NCI-H1092 treated with DMSO at 0.1 percent for 48 hours (cell line): ENCODE data around the gene ADARB2.

ENCODE experiments used
- DNase-seq: peaks from one replicate; lab custom pipeline; 2025; lab: John Stamatoyannopoulos, UW

The ADARB2 gene

GRCh38 chr10:1595726-1596125 is 141.6 kb downstream of the ADARB2 start:
- DNase-seq = no peak

DNA sequence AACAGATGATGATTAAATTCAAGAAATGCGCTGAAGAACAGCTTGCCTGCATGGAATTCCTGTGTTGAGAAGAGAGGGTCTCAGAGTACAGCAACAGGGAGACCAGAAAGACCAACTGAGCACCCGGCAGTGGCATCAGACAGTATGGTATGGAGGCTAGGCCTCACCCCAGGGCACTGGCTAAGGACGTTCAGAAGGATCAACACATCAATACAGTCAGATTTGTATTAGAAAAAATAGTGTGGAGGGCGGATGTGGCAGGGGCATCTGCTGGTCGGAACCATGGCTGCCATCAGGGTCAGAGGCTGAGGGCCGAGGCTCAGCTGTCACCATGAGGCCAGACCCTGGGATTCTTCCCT is 142.1 kb downstream of the ADARB2 start:
- DNase-seq = no peak

DNA sequence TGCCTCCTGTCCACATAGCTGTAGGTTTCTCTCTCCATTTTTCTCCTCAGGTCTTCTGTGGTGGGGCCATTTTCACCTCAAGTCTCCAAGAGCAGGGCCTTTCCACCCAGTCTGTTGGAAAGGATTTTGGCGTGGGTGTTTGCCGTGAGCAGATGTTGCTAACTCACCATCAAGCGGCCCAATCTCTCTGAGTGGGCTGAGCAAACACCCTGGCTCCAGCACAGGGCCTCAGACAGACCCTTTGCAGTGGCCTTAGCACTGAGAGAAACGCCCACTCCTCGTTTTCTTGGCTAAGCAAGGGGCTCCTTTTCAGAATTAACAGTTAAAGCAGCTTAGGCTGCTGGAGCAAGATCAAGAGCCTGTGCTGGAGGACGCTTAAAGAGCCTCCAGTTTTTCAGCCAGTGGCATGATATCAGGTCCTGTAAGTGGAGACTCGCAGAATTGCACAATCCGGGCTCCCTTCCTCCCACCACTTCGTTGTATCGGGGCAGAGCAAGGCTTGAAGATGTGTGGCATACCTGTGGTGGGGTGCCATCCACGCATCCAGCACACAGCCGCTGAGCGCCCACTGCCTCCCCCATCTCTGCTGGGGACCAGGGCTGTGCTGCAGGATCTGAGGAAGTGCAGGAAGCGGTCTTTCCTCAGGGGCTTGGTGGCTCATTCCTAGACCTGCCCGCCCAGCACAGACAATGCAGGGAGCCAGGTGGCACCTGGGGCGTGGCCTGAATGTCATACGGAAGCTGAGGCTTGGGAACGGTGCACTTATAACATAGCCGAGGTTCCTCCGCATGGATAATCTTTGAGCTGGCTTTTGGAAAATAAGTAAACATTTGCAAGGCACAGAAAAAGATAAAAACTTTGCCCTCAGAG is 142.7 kb downstream of the ADARB2 start:
- DNase-seq = no peak

DNA sequence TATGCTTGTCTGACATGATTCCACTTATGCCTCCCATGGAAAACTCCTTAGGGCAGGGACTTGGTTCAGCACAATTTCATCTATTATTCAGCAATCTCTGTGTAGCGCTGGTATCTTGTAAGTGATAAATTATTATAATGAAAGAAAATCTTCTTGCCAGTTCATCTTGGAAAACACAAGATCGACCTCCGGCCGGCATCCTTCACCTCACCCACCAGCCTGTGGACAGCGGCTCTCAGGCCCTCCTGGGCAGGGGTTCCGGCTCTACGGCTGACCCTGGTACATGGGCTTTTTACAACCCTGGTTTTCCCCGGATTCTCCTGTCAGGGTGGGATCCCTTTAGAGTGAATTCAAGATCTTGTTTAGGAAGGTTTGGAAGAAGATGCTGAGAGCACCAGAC is 145.6 kb downstream of the ADARB2 start:
- no peak for DNase-seq

DNA sequence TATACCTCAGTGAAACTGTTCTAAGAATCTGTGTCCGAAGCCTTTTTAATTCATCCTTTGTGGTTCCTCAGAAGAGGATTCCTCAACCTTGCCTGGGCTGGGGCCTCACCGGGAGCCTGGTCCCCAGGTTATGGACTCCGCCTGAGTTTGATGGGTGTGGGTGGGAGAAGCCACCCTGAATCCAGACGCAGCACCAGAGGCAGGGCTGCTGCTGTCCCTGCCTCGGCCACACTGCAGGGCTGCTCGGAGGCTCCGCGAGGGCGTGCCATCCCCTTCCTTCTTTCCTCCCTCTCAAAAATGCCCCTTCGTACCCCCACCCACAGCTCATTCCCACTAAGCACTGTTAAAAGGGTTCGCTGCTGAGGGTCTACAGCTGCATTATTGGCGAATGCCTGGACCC is 146.3 kb downstream of the ADARB2 start:
- no peak for DNase-seq

GRCh38 chr10:1589257-1589656 is 148.1 kb downstream of the ADARB2 start:
- no peak for DNase-seq

DNA sequence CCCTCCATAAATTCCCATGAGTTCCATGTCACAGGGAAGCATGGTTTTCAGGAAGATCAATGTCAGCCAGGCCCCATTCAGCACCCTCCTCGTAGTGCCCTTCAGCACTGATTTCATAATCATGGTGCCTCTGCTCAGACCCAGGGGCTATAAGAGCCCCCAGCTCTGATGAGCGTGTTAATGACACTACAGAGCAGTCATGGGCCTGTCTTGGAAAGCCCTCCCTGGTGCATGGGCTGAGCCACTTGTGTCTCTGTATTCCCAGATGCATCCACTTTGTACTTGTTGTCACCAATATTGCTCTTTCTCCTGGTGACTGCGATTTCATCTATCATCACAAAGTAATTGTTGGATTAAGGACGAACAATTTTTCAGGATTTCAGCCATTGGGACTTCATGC is 154.6 kb downstream of the ADARB2 start:
- DNase-seq = no peak

DNA sequence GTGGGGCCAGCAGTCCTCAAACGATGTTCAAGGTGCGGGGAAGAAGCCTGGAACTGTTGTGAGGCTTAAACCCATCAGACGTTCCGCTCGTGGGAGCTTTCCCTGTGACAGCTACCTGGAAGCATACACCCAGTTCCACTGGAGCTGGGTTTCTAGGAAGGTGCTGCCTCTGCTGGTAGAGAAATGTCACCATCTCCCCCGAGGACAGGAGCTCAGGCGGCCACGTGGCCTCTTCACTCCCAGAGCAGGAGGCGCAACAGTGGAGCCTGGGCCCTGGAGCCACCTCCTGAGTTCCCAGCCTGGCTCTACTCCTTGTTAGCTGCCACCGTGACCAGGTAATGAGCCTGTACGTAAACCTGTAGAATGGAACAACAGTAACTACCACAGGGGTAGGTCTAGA is 156.1 kb downstream of the ADARB2 start:
- no peak for DNase-seq

DNA sequence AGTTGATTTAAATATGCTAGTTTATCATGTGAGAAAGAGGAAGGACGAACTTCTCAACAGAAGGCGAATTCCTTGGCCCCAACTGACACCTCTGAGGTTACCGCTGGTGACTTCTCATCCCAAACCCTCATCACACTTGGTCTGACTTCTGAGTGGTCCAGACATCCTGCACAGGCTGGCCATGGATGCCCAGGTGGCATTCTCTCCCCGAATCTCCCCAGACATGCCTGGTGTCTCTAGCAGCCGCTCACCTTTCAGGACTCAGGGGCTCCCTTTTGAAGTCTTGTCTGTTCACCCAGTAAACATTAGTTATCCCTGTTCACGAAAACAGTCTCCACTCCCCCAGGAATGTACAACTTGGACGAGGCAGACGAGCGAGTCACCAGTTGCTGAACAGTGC is 157.7 kb downstream of the ADARB2 start:
- no peak for DNase-seq

GRCh38 chr10:1579141-1579491 is 158.2 kb downstream of the ADARB2 start:
- no peak for DNase-seq

GRCh38 chr10:1578392-1579140 is 158.8 kb downstream of the ADARB2 start:
- DNase-seq = no peak

DNA sequence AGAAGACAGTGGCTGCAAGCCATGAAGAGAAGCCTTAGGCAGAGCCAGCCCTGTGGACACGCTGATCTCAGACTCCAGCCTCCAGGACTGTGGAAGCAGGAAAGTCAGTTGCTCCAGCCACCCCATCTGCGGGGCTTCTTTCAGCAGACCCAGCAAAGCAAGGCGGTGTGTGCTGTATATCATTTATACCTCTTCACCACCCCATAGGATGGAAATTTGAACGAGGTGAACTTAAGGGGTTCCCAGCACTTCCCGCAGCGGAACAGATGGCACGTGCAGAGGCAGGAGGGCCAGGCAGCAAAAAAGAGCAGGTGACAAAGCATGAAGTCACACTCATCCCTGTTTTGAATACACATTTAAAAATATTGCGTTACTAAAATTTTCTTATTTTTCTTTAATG is 159.4 kb downstream of the ADARB2 start:
- DNase-seq = no peak

GRCh38 chr10:1577373-1577770 is 160.0 kb downstream of the ADARB2 start:
- no peak for DNase-seq

- DNase-seq = no peak
Observed at GRCh38 chr10:1576467-1577372, 160.6 kb downstream of the ADARB2 start.

- DNase-seq = peak; percentile 42
Observed at GRCh38 chr10:1575481-1576244, 161.7 kb downstream of the ADARB2 start.

DNA sequence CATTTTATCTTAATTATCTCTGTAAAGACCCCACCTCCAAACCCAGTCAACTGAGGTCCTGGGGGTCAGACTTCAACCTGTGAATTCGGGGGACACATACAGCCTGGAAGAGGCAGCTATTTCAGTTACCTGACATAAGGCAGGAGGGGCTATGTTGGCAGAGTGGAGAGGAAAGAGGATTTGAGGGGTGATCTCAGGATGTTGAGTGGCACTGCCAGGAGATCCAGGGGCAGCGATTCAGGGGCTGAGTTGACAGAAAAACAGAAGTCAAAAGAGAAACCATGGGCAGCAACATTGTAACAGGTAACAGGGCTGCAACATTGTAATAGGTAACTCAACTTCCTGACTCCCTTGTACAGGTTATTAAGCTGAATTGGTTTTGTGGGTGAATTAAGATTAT is 162.6 kb downstream of the ADARB2 start:
- DNase-seq = no peak

DNA sequence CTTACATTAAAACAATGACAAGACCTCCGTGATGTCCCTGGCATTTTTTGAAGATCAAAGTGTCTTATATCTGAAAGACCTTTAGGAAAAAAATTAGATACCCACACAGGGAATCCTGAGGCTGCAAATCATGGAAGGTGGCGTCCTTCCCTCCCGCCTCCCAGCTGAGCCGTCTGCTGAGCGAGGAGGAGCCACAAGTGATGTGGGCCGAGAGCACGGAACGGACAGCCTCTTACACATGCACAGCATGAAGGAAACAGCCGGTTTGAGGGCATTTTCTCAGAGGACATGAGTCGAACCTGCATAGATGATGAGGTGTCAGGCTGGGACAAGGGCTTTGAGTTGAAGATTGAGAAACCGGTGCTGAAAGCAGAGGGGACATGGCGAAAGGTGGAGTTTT is 163.3 kb downstream of the ADARB2 start:
- DNase-seq = no peak

- DNase-seq = no peak
Observed at GRCh38 chr10:1573334-1573969, 163.9 kb downstream of the ADARB2 start.

GRCh38 chr10:1572519-1573333 is 164.6 kb downstream of the ADARB2 start:
- peak; percentile 95 for DNase-seq

GRCh38 chr10:1571587-1572237 is 165.6 kb downstream of the ADARB2 start:
- DNase-seq = no peak
